Measurements from ENCODE around the gene MIOX.

Gene MIOX

GRCh38 chr22:50490531-50491308, 4.1 kb downstream of the MIOX start:
- DNase-seq: no peak

GRCh38 chr22:50497093-50497492, 10.4 kb downstream of the MIOX start:
- no peak for DNase-seq

- DNase-seq: peak; percentile 61 to 76
Measured at GRCh38 chr22:50498322-50498890, 11.7 kb downstream of the MIOX start.

GRCh38 chr22:50500452-50500851, 13.8 kb downstream of the MIOX start:
- DNase-seq: no peak

- DNase-seq: no peak
Measured at GRCh38 chr22:50502096-50502495, 15.4 kb downstream of the MIOX start.

- no peak for DNase-seq
Measured at GRCh38 chr22:50502628-50503474, 16.2 kb downstream of the MIOX start.

GRCh38 chr22:50503475-50504145, 17.0 kb downstream of the MIOX start:
- no peak for DNase-seq

GRCh38 chr22:50504369-50505211, 17.9 kb downstream of the MIOX start:
- DNase-seq: no peak

GRCh38 chr22:50505276-50505775, 18.7 kb downstream of the MIOX start:
- no peak for DNase-seq

GRCh38 chr22:50505776-50506610, 19.3 kb downstream of the MIOX start:
- no peak for DNase-seq

GRCh38 chr22:50506611-50507420, 20.2 kb downstream of the MIOX start:
- no peak for DNase-seq

GRCh38 chr22:50507421-50507990, 20.8 kb downstream of the MIOX start, which contains the start of gene LMF2:
TSS of gene LMF2 (minus strand) at chr22:50507702. CDS start at chr22:50507675, 27 bp downstream.
- peak; percentile 94 to 97 for DNase-seq

GRCh38 chr22:50507991-50508884, 21.6 kb downstream of the MIOX start, which contains the start of gene NCAPH2:
TSS of gene NCAPH2 (plus strand) at chr22:50508224. CDS start at chr22:50508338, 114 bp downstream.
- DNase-seq: peak in 1 of 2 donors; percentile 99

- no peak for DNase-seq
Measured at GRCh38 chr22:50508897-50509296, 22.2 kb downstream of the MIOX start.

GRCh38 chr22:50513175-50513574, 26.5 kb downstream of the MIOX start:
- DNase-seq: no peak

GRCh38 chr22:50516068-50516467, 29.4 kb downstream of the MIOX start:
- DNase-seq: no peak

GRCh38 chr22:50516891-50517290, 30.2 kb downstream of the MIOX start:
- no peak for DNase-seq

Measured in activated CD4-positive, alpha-beta T cell treated with anti-CD3 and anti-CD28 coated beads for 4 hours (primary cell).